ENCODE measurements around the gene CABP4.

GRCh38 chr11:67505605-67506396 lies 50.6 kb downstream of the CABP4 start:
- peak in 3 of 4 experiments; percentile 96 to 99 (median 96) for TF ChIP-seq CTCF (IDR thresholded peaks at IDR 0.05)
- TF ChIP-seq POLR2A (IDR thresholded peaks at IDR 0.05) = no peak
